Astrocyte (in vitro differentiated cells and primary cell): ENCODE measurements around the gene TMX4. TPM values are rescaled to one million over a fixed set of nuclear protein-coding genes. Genes with fewer than 3 reads are reported as not detected.

Experiments
- DNase-seq: peaks from one replicate; pipeline ENCODE4 v3.0.0-alpha.2; 2010; ENCODE audit warnings: low read depth
- FAIRE-seq: peaks from 2 replicates; lab custom pipeline; 2011; peaks lifted over from hg19 to GRCh38; lab: Jason Lieb, UNC
- H2AFZ ChIP-seq: 2 replicates; pipeline ENCODE4 v1.6.0; 2012; ENCODE audit warnings: low read depth, low read length, inconsistent platforms
- H3K27ac ChIP-seq: 2 replicates; pipeline ENCODE4 v1.5.1; 2011; ENCODE audit warnings: low read depth, low read length, inconsistent platforms
- H3K27me3 ChIP-seq: 2 replicates; pipeline ENCODE4 v1.6.0; 2011; ENCODE audit warnings: low read length, inconsistent platforms; ENCODE audit not compliant: insufficient read depth
- H3K36me3 ChIP-seq: 2 replicates; pipeline ENCODE4 v1.5.1; 2011; ENCODE audit warnings: low read length, inconsistent platforms; ENCODE audit not compliant: insufficient read depth
- H3K4me1 ChIP-seq: 2 replicates; pipeline ENCODE4 v1.5.1; 2011; ENCODE audit warnings: low read length, inconsistent platforms; ENCODE audit not compliant: insufficient read depth
- H3K4me2 ChIP-seq: 2 replicates; pipeline ENCODE4 v1.6.0; 2012; ENCODE audit warnings: low read length, inconsistent platforms
- H3K4me3 ChIP-seq: 2 replicates; pipeline ENCODE4 v1.5.1; 2011; ENCODE audit warnings: low read depth, mild to moderate bottlenecking, low read length, inconsistent platforms; ENCODE audit not compliant: insufficient read depth
- H3K79me2 ChIP-seq: 2 replicates; pipeline ENCODE4 v1.6.0; 2012; ENCODE audit warnings: mild to moderate bottlenecking, low read length, inconsistent platforms; ENCODE audit not compliant: insufficient read depth
- H3K9ac ChIP-seq: 2 replicates; pipeline ENCODE4 v1.6.0; 2012; ENCODE audit warnings: mild to moderate bottlenecking, low read length, inconsistent platforms
- H3K9me3 ChIP-seq: 2 replicates; pipeline ENCODE4 v1.5.1; 2012; ENCODE audit warnings: low read depth, mild to moderate bottlenecking, low read length, inconsistent platforms; ENCODE audit not compliant: insufficient read depth
- H4K20me1 ChIP-seq: 2 replicates; pipeline ENCODE4 v1.6.0; 2012; ENCODE audit warnings: low read length, inconsistent platforms; ENCODE audit not compliant: insufficient read depth
- H3K27ac Mint-ChIP-seq: one replicate; pipeline ENCODE4 v1.8.0; 2021; ENCODE audit warnings: mild to moderate bottlenecking, mixed read lengths; ENCODE audit not compliant: unreplicated experiment
- H3K27me3 Mint-ChIP-seq: one replicate; pipeline ENCODE4 v1.8.0; 2021; ENCODE audit warnings: low read depth, mixed read lengths; ENCODE audit not compliant: unreplicated experiment
- H3K36me3 Mint-ChIP-seq: one replicate; pipeline ENCODE4 v1.8.0; 2021; ENCODE audit warnings: low read depth, mixed read lengths; ENCODE audit not compliant: unreplicated experiment
- H3K4me1 Mint-ChIP-seq: one replicate; pipeline ENCODE4 v1.8.0; 2021; ENCODE audit warnings: low read depth, mixed read lengths; ENCODE audit not compliant: unreplicated experiment
- H3K4me3 Mint-ChIP-seq: one replicate; pipeline ENCODE4 v1.8.0; 2021; ENCODE audit warnings: mild to moderate bottlenecking, moderate library complexity, mixed read lengths; ENCODE audit not compliant: unreplicated experiment
- H3K9me3 Mint-ChIP-seq: one replicate; pipeline ENCODE4 v1.8.0; 2021; ENCODE audit warnings: mild to moderate bottlenecking, mixed read lengths; ENCODE audit not compliant: unreplicated experiment
- EZH2 ChIP-seq: IDR thresholded peaks from 2 replicates; pipeline ENCODE4 v1.6.1; 2012; ENCODE audit warnings: mild to moderate bottlenecking, low read length, inconsistent platforms; ENCODE audit not compliant: insufficient read depth
- total RNA-seq: library from RNA; stranded (reverse); gene quantifications from 2 replicates; pipeline ENCODE4 v1.2.1, GENCODE V29; 2021
- TF ChIP-seq, protein P1 (sequence below): IDR thresholded peaks from 2 replicates; pipeline ENCODE4 v1.5.1; 2011; ENCODE audit warnings: low read depth, mild to moderate bottlenecking, inconsistent platforms, low read length, moderate library complexity; ENCODE audit not compliant: insufficient read depth

Gene TMX4
- total RNA-seq, 1 donor from 2014 or later: 17.3 TPM

DNA sequence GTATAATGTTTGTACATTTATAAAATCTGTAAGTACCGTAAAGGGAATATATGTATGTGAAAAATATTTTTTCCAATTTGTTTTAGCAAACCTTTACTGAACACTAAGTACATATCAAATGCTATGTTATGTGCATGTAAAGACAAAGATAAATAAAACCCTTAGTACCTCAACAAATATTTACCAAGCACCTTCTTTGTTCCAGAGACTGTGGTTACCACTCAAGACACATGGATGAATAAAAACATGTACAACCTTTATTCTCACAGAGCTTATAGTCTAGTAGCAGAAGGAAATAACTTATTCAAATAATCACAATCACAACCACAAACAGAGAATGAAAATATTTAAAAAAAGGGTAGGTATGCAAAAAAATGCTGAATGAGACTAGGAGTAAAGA is 17.5 kb downstream of the TMX4 start:
- no peak overlapping the region for H3K9ac ChIP-seq
- peaks cover 6% of the 10 kb centered on the region for H3K36me3 ChIP-seq
- no peaks in the 10 kb centered on the region for H3K9me3 Mint-ChIP-seq
- no peaks in the 10 kb centered on the region for H3K79me2 ChIP-seq
- H3K9me3 ChIP-seq: no peaks in the 10 kb centered on the region
- no peaks in the 10 kb centered on the region for H4K20me1 ChIP-seq
- no peak overlapping the region for H3K27ac Mint-ChIP-seq
- H3K27me3 Mint-ChIP-seq: no peaks in the 10 kb centered on the region
- H3K27me3 ChIP-seq: no peaks in the 10 kb centered on the region
- H3K4me3 ChIP-seq: no peak overlapping the region
- no peak for DNase-seq
- H2AFZ ChIP-seq: no peak overlapping the region
- peaks cover 8% of the 10 kb centered on the region for H3K36me3 Mint-ChIP-seq
- H3K27ac ChIP-seq: no peak overlapping the region
- no peak overlapping the region for H3K4me3 Mint-ChIP-seq
- H3K4me2 ChIP-seq: no peak overlapping the region
- TF ChIP-seq EZH2: no peak
- TF ChIP-seq, protein P1, sequence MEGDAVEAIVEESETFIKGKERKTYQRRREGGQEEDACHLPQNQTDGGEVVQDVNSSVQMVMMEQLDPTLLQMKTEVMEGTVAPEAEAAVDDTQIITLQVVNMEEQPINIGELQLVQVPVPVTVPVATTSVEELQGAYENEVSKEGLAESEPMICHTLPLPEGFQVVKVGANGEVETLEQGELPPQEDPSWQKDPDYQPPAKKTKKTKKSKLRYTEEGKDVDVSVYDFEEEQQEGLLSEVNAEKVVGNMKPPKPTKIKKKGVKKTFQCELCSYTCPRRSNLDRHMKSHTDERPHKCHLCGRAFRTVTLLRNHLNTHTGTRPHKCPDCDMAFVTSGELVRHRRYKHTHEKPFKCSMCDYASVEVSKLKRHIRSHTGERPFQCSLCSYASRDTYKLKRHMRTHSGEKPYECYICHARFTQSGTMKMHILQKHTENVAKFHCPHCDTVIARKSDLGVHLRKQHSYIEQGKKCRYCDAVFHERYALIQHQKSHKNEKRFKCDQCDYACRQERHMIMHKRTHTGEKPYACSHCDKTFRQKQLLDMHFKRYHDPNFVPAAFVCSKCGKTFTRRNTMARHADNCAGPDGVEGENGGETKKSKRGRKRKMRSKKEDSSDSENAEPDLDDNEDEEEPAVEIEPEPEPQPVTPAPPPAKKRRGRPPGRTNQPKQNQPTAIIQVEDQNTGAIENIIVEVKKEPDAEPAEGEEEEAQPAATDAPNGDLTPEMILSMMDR: no peak
- no peaks in the 10 kb centered on the region for H3K4me1 ChIP-seq
- FAIRE-seq: no peak
- H3K4me1 Mint-ChIP-seq: no peaks in the 10 kb centered on the region

DNA sequence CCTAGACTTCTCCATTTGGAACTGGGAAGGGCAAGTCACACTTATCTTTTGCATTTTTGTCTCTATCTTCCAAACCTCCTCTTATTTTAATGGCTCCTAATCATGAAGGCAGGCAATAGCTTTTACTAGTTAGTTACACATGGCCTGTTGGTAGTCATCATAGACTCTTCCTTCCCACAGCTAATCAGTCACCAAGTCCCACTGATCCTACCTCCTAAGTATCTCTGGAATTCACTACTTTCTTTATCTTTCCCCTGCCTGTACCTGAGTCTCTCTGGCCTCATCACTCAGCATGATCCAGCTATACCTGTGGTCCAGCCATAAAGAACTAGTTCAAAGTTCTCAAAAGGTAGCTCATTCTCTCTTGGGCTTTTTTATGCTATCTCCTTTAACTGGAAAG is 18.8 kb downstream of the TMX4 start:
- H3K9me3 ChIP-seq: no peaks in the 10 kb centered on the region
- DNase-seq (no peak), FAIRE-seq (no peak)
- H4K20me1 ChIP-seq: no peaks in the 10 kb centered on the region
- Mint-ChIP-seq H3K9me3 (no peaks in the 10 kb centered on the region), H3K4me1 (no peaks in the 10 kb centered on the region), H3K27ac (no peak overlapping the region), H3K36me3 (peaks cover 7% of the 10 kb centered on the region), H3K4me3 (no peak overlapping the region), H3K27me3 (no peaks in the 10 kb centered on the region)
- H3K4me1 ChIP-seq: no peaks in the 10 kb centered on the region
- TF ChIP-seq, protein P1: no peak
- no peak for TF ChIP-seq EZH2
- H3K79me2 ChIP-seq: no peaks in the 10 kb centered on the region
- no peaks in the 10 kb centered on the region for H3K27me3 ChIP-seq
- H3K9ac ChIP-seq: no peak overlapping the region
- no peak overlapping the region for H2AFZ ChIP-seq
- no peak overlapping the region for H3K4me2 ChIP-seq
- H3K36me3 ChIP-seq: peaks cover 6% of the 10 kb centered on the region
- no peak overlapping the region for H3K4me3 ChIP-seq
- H3K27ac ChIP-seq: no peak overlapping the region

DNA sequence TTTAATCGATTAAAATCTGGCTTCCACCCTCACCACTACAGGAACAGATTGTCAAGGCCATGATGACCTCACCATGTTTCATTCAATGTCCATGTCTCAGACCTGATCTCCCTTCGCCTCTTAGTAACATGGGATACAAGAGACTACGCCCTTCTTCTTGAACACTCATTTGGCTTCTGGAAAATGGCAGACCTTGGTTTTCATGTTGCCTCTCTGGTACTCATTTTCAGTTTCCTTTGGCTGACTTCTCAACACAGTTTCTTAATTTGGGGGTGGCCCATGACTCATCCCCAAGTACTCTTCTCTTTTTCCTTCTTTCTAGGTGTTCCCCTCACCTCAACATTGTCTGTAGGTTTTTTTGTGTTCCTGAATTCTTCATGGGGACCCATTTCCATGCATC is 22.7 kb downstream of the TMX4 start:
- Histone ChIP-seq H3K79me2 (no peaks in the 10 kb centered on the region), H2AFZ (no peak overlapping the region), H3K4me2 (no peak overlapping the region), H3K27me3 (no peaks in the 10 kb centered on the region), H3K36me3 (peaks cover 6% of the 10 kb centered on the region), H3K9me3 (no peaks in the 10 kb centered on the region), H3K4me1 (no peaks in the 10 kb centered on the region), H3K4me3 (no peak overlapping the region), H3K9ac (no peak overlapping the region), H4K20me1 (no peaks in the 10 kb centered on the region), H3K27ac (no peak overlapping the region)
- H3K4me1 Mint-ChIP-seq: no peaks in the 10 kb centered on the region
- no peak overlapping the region for H3K4me3 Mint-ChIP-seq
- H3K36me3 Mint-ChIP-seq: peaks cover 1% of the 10 kb centered on the region
- TF ChIP-seq EZH2: no peak
- TF ChIP-seq, protein P1: no peak
- DNase-seq (no peak), FAIRE-seq (no peak)
- peaks cover 5% of the 10 kb centered on the region for H3K9me3 Mint-ChIP-seq
- no peak overlapping the region for H3K27ac Mint-ChIP-seq
- H3K27me3 Mint-ChIP-seq: no peaks in the 10 kb centered on the region
